GM15510 (cell line): ENCODE data around the gene MUC2.

ENCODE experiments used
- POLR2A ChIP-seq: IDR thresholded peaks from 3 replicates; pipeline ENCODE4 v1.6.1; 2011; ENCODE audit warnings: borderline replicate concordance; ENCODE audit not compliant: insufficient read length; ENCODE audit errors: extremely low read depth

MUC2 gene

GRCh38 chr11:1033016-1033798 is 41.5 kb upstream of the MUC2 start:
- TF ChIP-seq POLR2A, result no peak

GRCh38 chr11:1034001-1034400 is 40.7 kb upstream of the MUC2 start:
- no peak for TF ChIP-seq POLR2A

GRCh38 chr11:1034456-1035295 is 40.0 kb upstream of the MUC2 start:
- TF ChIP-seq POLR2A, result no peak

GRCh38 chr11:1035577-1036283 is 38.9 kb upstream of the MUC2 start:
- TF ChIP-seq POLR2A, result no peak

GRCh38 chr11:1036303-1036923 is 38.3 kb upstream of the MUC2 start, which contains the start of gene MUC6:
Gene MUC6 (minus strand): TSS chr11:1036718. CDS start chr11:1036655, 63 bp downstream.
- no peak for TF ChIP-seq POLR2A

GRCh38 chr11:1036931-1037330 is 37.7 kb upstream of the MUC2 start:
- TF ChIP-seq POLR2A, result no peak

- TF ChIP-seq POLR2A, result no peak
Observed at GRCh38 chr11:1037506-1038055, 37.1 kb upstream of the MUC2 start.

- TF ChIP-seq POLR2A, result no peak
Observed at GRCh38 chr11:1038361-1038760, 36.3 kb upstream of the MUC2 start.

- no peak for TF ChIP-seq POLR2A
Observed at GRCh38 chr11:1038921-1039320, 35.8 kb upstream of the MUC2 start.

- TF ChIP-seq POLR2A, result no peak
Observed at GRCh38 chr11:1039481-1040427, 34.9 kb upstream of the MUC2 start.

GRCh38 chr11:1040428-1041148 is 34.1 kb upstream of the MUC2 start:
- no peak for TF ChIP-seq POLR2A

GRCh38 chr11:1041149-1041467 is 33.6 kb upstream of the MUC2 start:
- TF ChIP-seq POLR2A, result no peak

- no peak for TF ChIP-seq POLR2A
Observed at GRCh38 chr11:1041471-1041870, 33.2 kb upstream of the MUC2 start.
